Activated T-helper 1 cell treated with anti-CD3 and anti-CD28 coated beads, Interleukin-12 subunit alpha, Interleukin-12 subunit beta, Interleukin-2, Interleukin-4 antibody, amounts not matched to agents 30 ng/mL and 10 ng/mL and 1 ng/mL, durations not matched to agents 14 hours and 24 hours and 36 hours (primary cell): ENCODE measurements around the gene ESPNL. TPM values are rescaled to one million over a fixed set of nuclear protein-coding genes. Genes with fewer than 3 reads are reported as not detected.

Experiments
- DNase-seq: peaks from one replicate; pipeline ENCODE4 v3.0.0; 2021; ENCODE audit warnings: low spot score
- H3K27ac Mint-ChIP-seq: one replicate; pipeline ENCODE4 v1.8.0; 2021; ENCODE audit warnings: mild to moderate bottlenecking, mixed read lengths
- H3K27me3 Mint-ChIP-seq: one replicate; pipeline ENCODE4 v1.8.0; 2022; ENCODE audit warnings: mild to moderate bottlenecking, moderate library complexity, mixed read lengths; ENCODE audit not compliant: insufficient read depth
- H3K36me3 Mint-ChIP-seq: one replicate; pipeline ENCODE4 v1.8.0; 2021; ENCODE audit warnings: low read depth, mixed read lengths
- H3K4me1 Mint-ChIP-seq: one replicate; pipeline ENCODE4 v1.8.0; 2021; ENCODE audit warnings: low read depth, mixed read lengths
- H3K4me3 Mint-ChIP-seq: one replicate; pipeline ENCODE4 v1.8.0; 2021; ENCODE audit warnings: mild to moderate bottlenecking, moderate library complexity, mixed read lengths
- H3K9me3 Mint-ChIP-seq: one replicate; pipeline ENCODE4 v1.8.0; 2021; ENCODE audit warnings: mixed read lengths
- intact Hi-C: fragments of 100-400 bp; cut with micrococcal nuclease; formaldehyde crosslinking; loops from one replicate; pipeline ENCODE4 v1.15.1; 2024
- total RNA-seq: library from RNA; stranded (reverse); gene quantifications from 2 replicates; pipeline ENCODE4 v1.2.3, GENCODE V29; 2022

ESPNL gene
- total RNA-seq, 1 donor from 2014 or later: 0.05 TPM

- Mint-ChIP-seq H3K4me3 (no peak overlapping the region), H3K27me3 (peaks cover 25% of the 10 kb centered on the region), H3K9me3 (no peaks in the 10 kb centered on the region), H3K27ac (no peak overlapping the region), H3K4me1 (peaks cover 7% of the 10 kb centered on the region), H3K36me3 (no peaks in the 10 kb centered on the region)
- intact Hi-C loops: no loop called here
- no peak for DNase-seq
Observed at GRCh38 chr2:238161291-238162051, 61.3 kb downstream of the ESPNL start.

- H3K4me3 Mint-ChIP-seq: no peak overlapping the region
- intact Hi-C loops: no loop called here
- no peak overlapping the region for H3K27ac Mint-ChIP-seq
- no peaks in the 10 kb centered on the region for H3K9me3 Mint-ChIP-seq
- peaks cover 7% of the 10 kb centered on the region for H3K4me1 Mint-ChIP-seq
- H3K36me3 Mint-ChIP-seq: no peaks in the 10 kb centered on the region
- peaks cover 22% of the 10 kb centered on the region for H3K27me3 Mint-ChIP-seq
- no peak for DNase-seq
Observed at GRCh38 chr2:238162251-238162845, 62.2 kb downstream of the ESPNL start.

- DNase-seq: no peak
- Mint-ChIP-seq H3K36me3 (peaks cover 2% of the 10 kb centered on the region), H3K27ac (no peak overlapping the region), H3K27me3 (peaks cover 22% of the 10 kb centered on the region), H3K4me1 (peaks cover 7% of the 10 kb centered on the region), H3K4me3 (no peak overlapping the region), H3K9me3 (no peaks in the 10 kb centered on the region)
- intact Hi-C loops: no loop called here
Observed at GRCh38 chr2:238162846-238163441, 62.8 kb downstream of the ESPNL start.

GRCh38 chr2:238163481-238164198, 63.5 kb downstream of the ESPNL start:
- H3K9me3 Mint-ChIP-seq: no peaks in the 10 kb centered on the region
- DNase-seq: no peak
- peaks cover 7% of the 10 kb centered on the region for H3K4me1 Mint-ChIP-seq
- no peak overlapping the region for H3K27ac Mint-ChIP-seq
- H3K36me3 Mint-ChIP-seq: peaks cover 4% of the 10 kb centered on the region
- H3K4me3 Mint-ChIP-seq: no peak overlapping the region
- peaks cover 22% of the 10 kb centered on the region for H3K27me3 Mint-ChIP-seq
- intact Hi-C loops: no loop called here

- Mint-ChIP-seq H3K36me3 (peaks cover 5% of the 10 kb centered on the region), H3K4me3 (no peak overlapping the region), H3K9me3 (no peaks in the 10 kb centered on the region), H3K27ac (no peak overlapping the region), H3K4me1 (no peaks in the 10 kb centered on the region), H3K27me3 (peaks cover 15% of the 10 kb centered on the region)
- no peak for DNase-seq
- intact Hi-C loops: no loop called here
Observed at GRCh38 chr2:238164906-238165287, 64.8 kb downstream of the ESPNL start.

GRCh38 chr2:238165288-238165921, 65.3 kb downstream of the ESPNL start:
- Mint-ChIP-seq H3K27me3 (peaks cover 14% of the 10 kb centered on the region), H3K9me3 (no peaks in the 10 kb centered on the region), H3K27ac (no peak overlapping the region), H3K4me1 (no peaks in the 10 kb centered on the region), H3K4me3 (no peak overlapping the region), H3K36me3 (peaks cover 8% of the 10 kb centered on the region)
- DNase-seq: no peak
- intact Hi-C loops: no loop called here

GRCh38 chr2:238166391-238167343, 66.5 kb downstream of the ESPNL start:
- no peaks in the 10 kb centered on the region for H3K9me3 Mint-ChIP-seq
- H3K27ac Mint-ChIP-seq: no peak overlapping the region
- H3K36me3 Mint-ChIP-seq: peaks cover 13% of the 10 kb centered on the region
- intact Hi-C loops: no loop called here
- no peak for DNase-seq
- no peak overlapping the region for H3K4me3 Mint-ChIP-seq
- H3K4me1 Mint-ChIP-seq: no peaks in the 10 kb centered on the region
- H3K27me3 Mint-ChIP-seq: peaks cover 11% of the 10 kb centered on the region

GRCh38 chr2:238167344-238167715, 67.2 kb downstream of the ESPNL start:
- DNase-seq: no peak
- peak overlapping the region; percentile 23 for H3K27ac Mint-ChIP-seq
- no peaks in the 10 kb centered on the region for H3K4me1 Mint-ChIP-seq
- peaks cover 11% of the 10 kb centered on the region for H3K27me3 Mint-ChIP-seq
- H3K4me3 Mint-ChIP-seq: no peak overlapping the region
- intact Hi-C loops: no loop called here
- no peaks in the 10 kb centered on the region for H3K9me3 Mint-ChIP-seq
- peaks cover 13% of the 10 kb centered on the region for H3K36me3 Mint-ChIP-seq

- H3K4me3 Mint-ChIP-seq: no peak overlapping the region
- peak overlapping the region; percentile 34 for H3K27ac Mint-ChIP-seq
- DNase-seq: no peak
- H3K4me1 Mint-ChIP-seq: no peaks in the 10 kb centered on the region
- intact Hi-C loops: no loop called here
- no peaks in the 10 kb centered on the region for H3K9me3 Mint-ChIP-seq
- peaks cover 15% of the 10 kb centered on the region for H3K36me3 Mint-ChIP-seq
- H3K27me3 Mint-ChIP-seq: peaks cover 11% of the 10 kb centered on the region
Observed at GRCh38 chr2:238167761-238168160, 67.6 kb downstream of the ESPNL start.

- Mint-ChIP-seq H3K4me3 (no peak overlapping the region), H3K27ac (no peak overlapping the region), H3K36me3 (peaks cover 21% of the 10 kb centered on the region), H3K4me1 (no peaks in the 10 kb centered on the region), H3K9me3 (no peaks in the 10 kb centered on the region), H3K27me3 (peaks cover 7% of the 10 kb centered on the region)
- intact Hi-C loops: no loop called here
- no peak for DNase-seq
Observed at GRCh38 chr2:238168196-238169047, 68.3 kb downstream of the ESPNL start.

GRCh38 chr2:238169048-238169707, 69.0 kb downstream of the ESPNL start:
- Mint-ChIP-seq H3K27ac (no peak overlapping the region), H3K36me3 (peaks cover 27% of the 10 kb centered on the region), H3K9me3 (no peaks in the 10 kb centered on the region), H3K4me1 (no peaks in the 10 kb centered on the region), H3K4me3 (no peak overlapping the region), H3K27me3 (peaks cover 7% of the 10 kb centered on the region)
- intact Hi-C loops: no loop called here
- DNase-seq: no peak
